Endothelial cell of umbilical vein (primary cell): ENCODE data around the gene DLK1. TPM values are rescaled to one million over a fixed set of nuclear protein-coding genes. Genes with fewer than 3 reads are reported as not detected.

ENCODE experiments used
- BruUV-seq: library from RNA; stranded (reverse); fragments of 400-500 nt; replicated peaks from 2 replicates; lab custom pipeline; 2021; lab: Mats Ljungman, UMichigan
- CTCF ChIA-PET: fragments of 300-600, 350-600 bp; sonication (Branson Sonifier 250); formaldehyde crosslinking; loops from one replicate; lab custom pipeline; 2021; ENCODE audit warnings: antibody characterized with exemption, inconsistent platforms; lab: Charles Lee
- POLR2A ChIA-PET: fragments of 300-600, 350-600 bp; sonication (Branson Sonifier 250); formaldehyde crosslinking; loops from one replicate; lab custom pipeline; 2021; ENCODE audit warnings: antibody characterized with exemption, inconsistent platforms; lab: Charles Lee
- DNase-seq: peaks from one replicate; pipeline ENCODE4 v3.0.0-alpha.2; 2011; ENCODE audit warnings: low read depth, low spot score
- FAIRE-seq: peaks from 2 replicates; lab custom pipeline; 2011; peaks lifted over from hg19 to GRCh38; lab: Jason Lieb, UNC
- H2AFZ ChIP-seq: 2 replicates; pipeline ENCODE4 v1.6.0; 2012; ENCODE audit warnings: low read depth, low read length, control low read depth, inconsistent platforms
- H3K27ac ChIP-seq: 2 replicates; pipeline ENCODE4 v1.5.1; 2011; ENCODE audit warnings: low read depth, mild to moderate bottlenecking, control low read depth, low read length, moderate library complexity; ENCODE audit not compliant: insufficient read depth
- H3K27me3 ChIP-seq, 2 experiments: 2 replicates each; pipeline versions ENCODE4 v1.6.0 to v1.6.1; 2011; ENCODE audit warnings: low read length in 2 of 2, mixed read lengths in 1 of 2; ENCODE audit not compliant: control insufficient read depth in 2 of 2, insufficient read depth in 2 of 2
- H3K36me3 ChIP-seq, 2 experiments: 2 replicates in 1 of 2; 3 replicates in 1 of 2; pipeline ENCODE4 v1.5.1; 2011; ENCODE audit warnings: low read length in 2 of 2, mild to moderate bottlenecking in 1 of 2, moderate library complexity in 1 of 2; ENCODE audit not compliant: control insufficient read depth in 2 of 2, insufficient read depth in 2 of 2; ENCODE audit errors: extremely low read depth in 1 of 2
- H3K4me1 ChIP-seq: 3 replicates; pipeline ENCODE4 v1.5.1; 2011; ENCODE audit warnings: mild to moderate bottlenecking, low read length; ENCODE audit not compliant: control insufficient read depth, insufficient read depth; ENCODE audit errors: extremely low read depth
- H3K4me2 ChIP-seq: 2 replicates; pipeline ENCODE4 v1.6.1; 2011; ENCODE audit warnings: low read length, control low read depth, mixed read lengths; ENCODE audit not compliant: insufficient read depth
- H3K4me3 ChIP-seq, 3 experiments: fragments of 200-600 bp in 1 of 3; sonication (generic), shearing (Covaris generic) in 1 of 3; replicated peaks in 1 of 3; 2 replicates each; pipeline ENCODE4 v1.5.1; 2011 to 2016; ENCODE audit warnings: control low read depth in 3 of 3, low read length in 3 of 3, mild to moderate bottlenecking in 2 of 3, inconsistent platforms in 1 of 3, low read depth in 1 of 3, moderate library complexity in 1 of 3; ENCODE audit not compliant: insufficient read depth in 1 of 3
- H3K79me2 ChIP-seq: 2 replicates; pipeline ENCODE4 v1.6.0; 2012; ENCODE audit warnings: low read length, inconsistent platforms; ENCODE audit not compliant: control insufficient read depth, insufficient read depth
- H3K9ac ChIP-seq: replicated peaks from 2 replicates; pipeline ENCODE3; 2011; ENCODE audit warnings: low read length, control low read depth; ENCODE audit not compliant: insufficient read depth; ENCODE audit errors: extremely low read depth
- H3K9me1 ChIP-seq: replicated peaks from 3 replicates; pipeline ENCODE4 v1.6.0; 2011; ENCODE audit warnings: mild to moderate bottlenecking, low read length; ENCODE audit not compliant: control insufficient read depth, insufficient read depth; ENCODE audit errors: extremely low read depth
- H3K9me3 ChIP-seq: replicated peaks from 2 replicates; pipeline ENCODE4 v1.5.1; 2012; ENCODE audit warnings: low read length, inconsistent platforms; ENCODE audit not compliant: control insufficient read depth, insufficient read depth
- H4K20me1 ChIP-seq: replicated peaks from 2 replicates; pipeline ENCODE3; 2011; ENCODE audit warnings: mild to moderate bottlenecking, low read length; ENCODE audit not compliant: control insufficient read depth, insufficient read depth; ENCODE audit errors: extremely low read depth
- CTCF ChIP-seq, 2 donors: IDR thresholded peaks; 1 replicate in 1 of 2; 2 replicates in 1 of 2; pipeline ENCODE4 v1.5.1; 2011; ENCODE audit warnings: low read length in 2 of 2, mild to moderate bottlenecking in 2 of 2, moderate library complexity in 2 of 2, control low read depth in 1 of 2, inconsistent platforms in 1 of 2, low read depth in 1 of 2; ENCODE audit not compliant: insufficient read depth in 1 of 2; ENCODE audit errors: extremely low read depth in 1 of 2
- EZH2 ChIP-seq: IDR thresholded peaks from 2 replicates; pipeline ENCODE4 v1.6.1; 2012; ENCODE audit warnings: borderline replicate concordance, low read depth, mild to moderate bottlenecking, moderate library complexity, low read length, inconsistent platforms; ENCODE audit not compliant: severe bottlenecking
- FOS ChIP-seq: IDR thresholded peaks from 2 replicates; pipeline ENCODE4 v1.6.1; 2011; ENCODE audit warnings: mild to moderate bottlenecking, low read length, moderate library complexity, borderline replicate concordance; ENCODE audit not compliant: insufficient read depth
- GATA2 ChIP-seq: IDR thresholded peaks from 2 replicates; pipeline ENCODE4 v1.7.0; 2011; ENCODE audit warnings: low read depth, mild to moderate bottlenecking, moderate library complexity, mixed read lengths, low read length; ENCODE audit not compliant: insufficient read length, insufficient read depth
- JUN ChIP-seq: IDR thresholded peaks from 2 replicates; pipeline ENCODE4 v1.6.1; 2011; ENCODE audit warnings: borderline replicate concordance, low read depth; ENCODE audit not compliant: insufficient read length, insufficient read depth
- MAX ChIP-seq: IDR thresholded peaks from 2 replicates; pipeline ENCODE4 v1.6.1; 2011; ENCODE audit not compliant: insufficient read depth, insufficient read length
- MYC ChIP-seq: IDR thresholded peaks from one replicate; pipeline ENCODE4 v1.6.1; 2011; ENCODE audit warnings: mild to moderate bottlenecking, low read depth, low read length
- POLR2A ChIP-seq: IDR thresholded peaks from 2 replicates; pipeline ENCODE4 v1.6.1; 2012; ENCODE audit warnings: low read depth, mild to moderate bottlenecking, control low read depth, low read length
- POLR2AphosphoS5 ChIP-seq: IDR thresholded peaks from 2 replicates; pipeline ENCODE4 v1.6.1; 2012; ENCODE audit warnings: low read depth, mild to moderate bottlenecking, control low read depth, low read length, moderate library complexity; ENCODE audit not compliant: insufficient read depth
- dilution Hi-C: fragments of 300-500 bp; cut with MboI; formaldehyde crosslinking; loops from one replicate; pipeline ENCODE4 v1.15.0; 2019; ENCODE audit warnings: low sequenced_read_pairs; ENCODE audit not compliant: extremely low pct_ligation_motif_present
- intact Hi-C: fragments of 100-400 bp; cut with micrococcal nuclease; formaldehyde crosslinking; loops from one replicate; pipeline ENCODE4 v1.10.0; 2022
- polyA plus RNA-seq, 4 experiments: library from polyadenylated mRNA; depleted of rRNA in 3 of 4; stranded (reverse) in 3 of 4; unstranded in 1 of 4; fragments of >200 nt; gene quantifications; 2 replicates each; pipeline versions ENCODE4 v1.2.1 to v1.2.3, GENCODE V29; 2011 to 2012; ENCODE audit warnings: missing spikeins in 1 of 4
- total RNA-seq: library from RNA; stranded (reverse); gene quantifications from 2 replicates; pipeline ENCODE4 v1.2.3, GENCODE V29; 2021

DLK1 gene
- total and polyA plus RNA-seq, 2 donors (not counting 3 experiments of a cell fraction or from before 2014, with no cell fraction given): not detected

DNA sequence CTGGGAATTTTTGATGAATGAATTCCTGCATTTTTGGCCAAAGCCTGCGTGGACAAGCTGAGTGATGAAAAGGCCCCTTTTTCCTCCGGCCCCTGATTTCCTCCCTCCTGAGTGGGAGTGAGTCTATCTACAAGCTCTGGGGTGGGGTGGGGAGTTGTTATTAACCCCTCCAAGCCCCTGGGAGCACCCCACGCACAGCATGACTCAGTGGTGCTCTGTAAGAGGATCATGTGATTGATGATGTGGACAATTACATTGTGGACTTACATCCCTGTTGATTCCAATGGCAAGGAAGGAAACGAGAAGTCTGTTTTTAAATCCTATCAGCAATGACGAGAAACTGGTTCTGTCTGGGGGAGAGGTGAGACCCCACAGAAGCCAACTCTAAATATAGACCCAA is 5.1 kb upstream of the DLK1 start:
- TF ChIP-seq FOS (no peak), CTCF (IDR thresholded peaks at IDR 0.05; ENCODE audit: extremely low read depth in 1 of 2, insufficient read depth in 1 of 2, low read depth in 1 of 2, low read length in 2 of 2) (no peak), GATA2 (no peak), POLR2AphosphoS5 (no peak), MAX (no peak), JUN (no peak), MYC (no peak), EZH2 (no peak), POLR2A (no peak)
- ChIA-PET CTCF (interaction anchor here (1.2 to 4.4 kb wide), 4 partner anchors 9 to 13 kb away, joined by 3 to 24 read pairs (median 4); no protein-coding TSS in a partner anchor), POLR2A (interaction anchor here (0.6 kb wide), 1 partner anchor 79 kb away, joined by 3 read pairs; no protein-coding TSS in a partner anchor)
- H3K9me3 ChIP-seq: no peaks in the 10 kb centered on the region
- no peak overlapping the region for H3K4me2 ChIP-seq
- H4K20me1 ChIP-seq: no peaks in the 10 kb centered on the region
- DNase-seq (no peak), FAIRE-seq (no peak)
- H3K79me2 ChIP-seq: no peaks in the 10 kb centered on the region
- H3K27ac ChIP-seq: no peak overlapping the region
- dilution Hi-C loops: no loop called here
- H3K9me1 ChIP-seq: no peaks in the 10 kb centered on the region
- no peaks in the 10 kb centered on the region for H3K4me1 ChIP-seq
- intact Hi-C loops: no loop called here
- H3K4me3 ChIP-seq: no peak overlapping the region
- H3K36me3 ChIP-seq: no peaks in the 10 kb centered on the region
- H3K9ac ChIP-seq: no peak overlapping the region
- peaks cover 25 to 39% of the 10 kb centered on the region in 2 experiments for H3K27me3 ChIP-seq
- H2AFZ ChIP-seq: no peak overlapping the region
- no TSS peak for BruUV-seq
